ENCODE results near the gene TSPAN9.

TSPAN9 gene

GRCh38 chr12:3103806-3104205, 26.6 kb downstream of the TSPAN9 start:
- DNase-seq, result no peak

GRCh38 chr12:3105690-3106479, 28.7 kb downstream of the TSPAN9 start:
- no peak for DNase-seq

GRCh38 chr12:3106579-3106978, 29.4 kb downstream of the TSPAN9 start:
- DNase-seq, result no peak

GRCh38 chr12:3107071-3107583, 29.9 kb downstream of the TSPAN9 start:
- DNase-seq, result no peak

GRCh38 chr12:3107954-3108353, 30.8 kb downstream of the TSPAN9 start:
- no peak for DNase-seq

GRCh38 chr12:3110578-3110977, 33.4 kb downstream of the TSPAN9 start:
- DNase-seq, result no peak

- no peak for DNase-seq
These were observed 36.6 kb downstream of the TSPAN9 start for GRCh38 chr12:3113671-3114325.

- no peak for DNase-seq
These were observed 37.5 kb downstream of the TSPAN9 start for GRCh38 chr12:3114671-3115070.

GRCh38 chr12:3115078-3115477, 37.9 kb downstream of the TSPAN9 start:
- DNase-seq, result no peak

GRCh38 chr12:3116106-3116844, 39.1 kb downstream of the TSPAN9 start:
- no peak for DNase-seq

GRCh38 chr12:3117144-3117581, 40.0 kb downstream of the TSPAN9 start:
- DNase-seq, result no peak

GRCh38 chr12:3117591-3118015, 40.4 kb downstream of the TSPAN9 start:
- DNase-seq, result no peak

GRCh38 chr12:3119192-3119755, 42.1 kb downstream of the TSPAN9 start:
- no peak for DNase-seq

- DNase-seq, result no peak
These were observed 42.8 kb downstream of the TSPAN9 start for GRCh38 chr12:3119756-3120601.

- DNase-seq, result no peak
These were observed 43.5 kb downstream of the TSPAN9 start for GRCh38 chr12:3120701-3121100.

- DNase-seq, result no peak
These were observed 45.9 kb downstream of the TSPAN9 start for GRCh38 chr12:3122841-3123678.

GRCh38 chr12:3123729-3124128, 46.5 kb downstream of the TSPAN9 start:
- DNase-seq, result no peak

- no peak for DNase-seq
These were observed 47.7 kb downstream of the TSPAN9 start for GRCh38 chr12:3124917-3125316.

GRCh38 chr12:3125674-3126073, 48.5 kb downstream of the TSPAN9 start:
- DNase-seq, result no peak

GRCh38 chr12:3127832-3128231, 50.7 kb downstream of the TSPAN9 start:
- DNase-seq, result no peak
